HCT116 (cell line): ENCODE data around the gene TCEAL4. TPM values are rescaled to one million over a fixed set of nuclear protein-coding genes. Genes with fewer than 3 reads are reported as not detected.

Experiments
- ATAC-seq: fragments of 200-7000 bp; cut with Tn5 transposase; 2 replicates; pipeline ENCODE4 v1.9.1; 2020; ENCODE audit warnings: mild to moderate bottlenecking, moderate library complexity
- BruUV-seq: library from RNA; stranded (reverse); fragments of 400-500 nt; replicated peaks from 2 replicates; lab custom pipeline; 2021; lab: Mats Ljungman, UMichigan
- CTCF ChIA-PET: fragments of 300-600 bp; sonication (Branson Sonifier 250); formaldehyde crosslinking; loops from one replicate; lab custom pipeline; 2021; ENCODE audit warnings: antibody characterized with exemption; lab: Charles Lee
- POLR2A ChIA-PET: fragments of 300-600, 350-600 bp; sonication (Branson Sonifier 250); formaldehyde crosslinking; loops from one replicate; lab custom pipeline; 2021; ENCODE audit warnings: antibody characterized with exemption; lab: Charles Lee
- RAD21 ChIA-PET, 2 experiments: fragments of 300-600 bp; sonication (Branson Sonifier 250); formaldehyde crosslinking; loops; one replicate each; lab custom pipeline; 2023; ENCODE audit warnings: low total read pairs in 2 of 2; ENCODE audit not compliant: uncharacterized antibody in 2 of 2, unreplicated experiment in 2 of 2, low non-redundant PET in 1 of 2; lab: Charles Lee
- DNase-seq: peaks from one replicate; pipeline ENCODE4 v3.0.0-alpha.2; 2010; ENCODE audit warnings: low read depth, low spot score
- H2AFZ ChIP-seq: fragments of 200-600 bp; shearing (Covaris generic), sonication (generic); 2 replicates; pipeline ENCODE4 v1.6.1; 2017; ENCODE audit warnings: low read depth, mixed run types, mixed read lengths, antibody characterized with exemption, low read length; ENCODE audit not compliant: poor library complexity, severe bottlenecking
- H3K27ac ChIP-seq: 2 replicates; pipeline ENCODE4 v1.5.1; 2012; ENCODE audit warnings: low read depth, low read length
- H3K27me3 ChIP-seq: fragments of 200-600 bp; sonication (generic); 2 replicates; pipeline ENCODE4 v1.6.1; 2016; ENCODE audit warnings: mixed run types, low read length, mixed read lengths; ENCODE audit not compliant: insufficient read depth
- H3K36me3 ChIP-seq, 2 experiments: fragments of 200-500 bp in 1 of 2; fragments of 200-600 bp in 1 of 2; sonication (Bioruptor generic) in 1 of 2; sonication (generic) in 1 of 2; 2 replicates each; pipeline versions ENCODE4 v1.5.1 to v1.6.1; 2014 to 2016; ENCODE audit warnings: low read length in 2 of 2, inconsistent platforms in 1 of 2, mixed read lengths in 1 of 2, mixed run types in 1 of 2; ENCODE audit not compliant: insufficient read depth in 2 of 2, control insufficient read depth in 1 of 2
- H3K4me1 ChIP-seq, 2 experiments: fragments of 200-600 bp in 1 of 2; sonication (generic) in 1 of 2; 2 replicates each; pipeline versions ENCODE4 v1.5.1 to v1.6.1; 2012 to 2017; ENCODE audit warnings: low read length in 2 of 2, inconsistent platforms in 1 of 2, mild to moderate bottlenecking in 1 of 2, mixed read lengths in 1 of 2, mixed run types in 1 of 2, moderate library complexity in 1 of 2; ENCODE audit not compliant: insufficient read depth in 2 of 2, control insufficient read depth in 1 of 2
- H3K4me2 ChIP-seq: fragments of 200-600 bp; sonication (generic); 2 replicates; pipeline ENCODE4 v1.6.1; 2017; ENCODE audit warnings: mixed run types, low read length, mixed read lengths
- H3K4me3 ChIP-seq, 2 experiments: fragments of 200-600 bp in 1 of 2; sonication (generic) in 1 of 2; replicated peaks in 1 of 2; 2 replicates each; pipeline ENCODE4 v1.5.1; 2011 to 2016; ENCODE audit warnings: low read length in 2 of 2, control low read depth in 1 of 2, low read depth in 1 of 2, mild to moderate bottlenecking in 1 of 2, mixed read lengths in 1 of 2, mixed run types in 1 of 2
- H3K79me2 ChIP-seq: fragments of 200-600 bp; sonication (generic); 2 replicates; pipeline ENCODE4 v1.6.1; 2017; ENCODE audit warnings: mild to moderate bottlenecking, mixed run types, low read length, moderate library complexity, mixed read lengths; ENCODE audit not compliant: insufficient read depth
- H3K9ac ChIP-seq: fragments of 200-600 bp; sonication (generic); 2 replicates; pipeline ENCODE4 v1.6.1; 2016; ENCODE audit warnings: low read length, mixed read lengths
- H3K9me2 ChIP-seq: fragments of 200-600 bp; sonication (generic), shearing (Covaris generic); 2 replicates; pipeline ENCODE4 v1.6.1; 2017; ENCODE audit warnings: mixed run types, mild to moderate bottlenecking, moderate library complexity; ENCODE audit not compliant: insufficient read depth
- H3K9me3 ChIP-seq, 2 experiments: fragments of 200-500 bp in 1 of 2; fragments of 200-600 bp in 1 of 2; sonication (Bioruptor generic) in 1 of 2; sonication (generic) in 1 of 2; 2 replicates each; pipeline ENCODE4 v1.6.1; 2014 to 2017; ENCODE audit warnings: low read length in 2 of 2, mixed read lengths in 2 of 2, inconsistent platforms in 1 of 2, low read depth in 1 of 2, mild to moderate bottlenecking in 1 of 2, mixed run types in 1 of 2, moderate library complexity in 1 of 2; ENCODE audit not compliant: control insufficient read depth in 1 of 2, insufficient read depth in 1 of 2
- H4K20me1 ChIP-seq: fragments of 200-600 bp; sonication (generic), shearing (Covaris generic); 2 replicates; pipeline ENCODE4 v1.6.1; 2017; ENCODE audit warnings: mixed run types, mild to moderate bottlenecking, moderate library complexity; ENCODE audit not compliant: insufficient read depth
- EGR1 ChIP-seq: IDR thresholded peaks from 2 replicates; pipeline ENCODE4 v1.6.1; 2012; ENCODE audit warnings: low read depth
- ELF1 ChIP-seq: IDR thresholded peaks from 2 replicates; pipeline ENCODE4 v1.6.1; 2012; ENCODE audit warnings: low read depth, borderline replicate concordance
- FOSL1 ChIP-seq: IDR thresholded peaks from 2 replicates; pipeline ENCODE4 v1.6.1; 2012; ENCODE audit warnings: low read depth
- POLR2A ChIP-seq: IDR thresholded peaks from 2 replicates; pipeline ENCODE4 v1.7.0; 2011; ENCODE audit warnings: borderline replicate concordance; ENCODE audit not compliant: insufficient read depth, insufficient read length; ENCODE audit errors: extremely low read depth
- SIN3A ChIP-seq: IDR thresholded peaks from 2 replicates; pipeline ENCODE4 v1.6.1; 2012; ENCODE audit warnings: low read depth
- TCF7L2 ChIP-seq: IDR thresholded peaks from 2 replicates; pipeline ENCODE4 v1.7.0; 2011; ENCODE audit warnings: borderline replicate concordance, inconsistent platforms; ENCODE audit not compliant: insufficient read depth, insufficient read length; ENCODE audit errors: extremely low read depth
- ZFX ChIP-seq: fragments of 450-650 bp; IDR thresholded peaks from 2 replicates; pipeline ENCODE4 v1.6.1; 2017
- ZNF274 ChIP-seq: fragments of 200-500 bp; sonication (Bioruptor generic); IDR thresholded peaks from 2 replicates; pipeline ENCODE4 v1.6.1; 2014; ENCODE audit warnings: mild to moderate bottlenecking, low read depth, low read length, inconsistent platforms
- intact Hi-C: fragments of 100-400 bp; cut with micrococcal nuclease; formaldehyde crosslinking; loops from 2 replicates; pipeline ENCODE4 v1.10.0; 2022
- total RNA-seq: library from RNA; stranded (reverse); gene quantifications from one replicate; pipeline ENCODE4 v1.2.1, GENCODE V29; 2021; ENCODE audit not compliant: unreplicated experiment
- TF ChIP-seq, protein P1 (sequence below): IDR thresholded peaks from 2 replicates; pipeline ENCODE4 v1.6.1; 2012; ENCODE audit warnings: low read depth

The TCEAL4 gene
- total RNA-seq, 1 experiment from 2014 or later: 23.5 TPM

- no peaks in the 10 kb centered on the region for H3K27me3 ChIP-seq
- BruUV-seq: no TSS peak
- CTCF ChIA-PET: no interaction called here
- H3K9me3 ChIP-seq: no peaks in the 10 kb centered on the region
- H3K4me2 ChIP-seq: no peak overlapping the region
- no peaks in the 10 kb centered on the region for H3K36me3 ChIP-seq
- no peak overlapping the region for H3K9ac ChIP-seq
- ATAC-seq: no peak
- TF ChIP-seq TCF7L2: no peak
- TF ChIP-seq FOSL1: no peak
- no peak for TF ChIP-seq ZNF274
- no peak for TF ChIP-seq ZFX
- TF ChIP-seq, protein P1, sequence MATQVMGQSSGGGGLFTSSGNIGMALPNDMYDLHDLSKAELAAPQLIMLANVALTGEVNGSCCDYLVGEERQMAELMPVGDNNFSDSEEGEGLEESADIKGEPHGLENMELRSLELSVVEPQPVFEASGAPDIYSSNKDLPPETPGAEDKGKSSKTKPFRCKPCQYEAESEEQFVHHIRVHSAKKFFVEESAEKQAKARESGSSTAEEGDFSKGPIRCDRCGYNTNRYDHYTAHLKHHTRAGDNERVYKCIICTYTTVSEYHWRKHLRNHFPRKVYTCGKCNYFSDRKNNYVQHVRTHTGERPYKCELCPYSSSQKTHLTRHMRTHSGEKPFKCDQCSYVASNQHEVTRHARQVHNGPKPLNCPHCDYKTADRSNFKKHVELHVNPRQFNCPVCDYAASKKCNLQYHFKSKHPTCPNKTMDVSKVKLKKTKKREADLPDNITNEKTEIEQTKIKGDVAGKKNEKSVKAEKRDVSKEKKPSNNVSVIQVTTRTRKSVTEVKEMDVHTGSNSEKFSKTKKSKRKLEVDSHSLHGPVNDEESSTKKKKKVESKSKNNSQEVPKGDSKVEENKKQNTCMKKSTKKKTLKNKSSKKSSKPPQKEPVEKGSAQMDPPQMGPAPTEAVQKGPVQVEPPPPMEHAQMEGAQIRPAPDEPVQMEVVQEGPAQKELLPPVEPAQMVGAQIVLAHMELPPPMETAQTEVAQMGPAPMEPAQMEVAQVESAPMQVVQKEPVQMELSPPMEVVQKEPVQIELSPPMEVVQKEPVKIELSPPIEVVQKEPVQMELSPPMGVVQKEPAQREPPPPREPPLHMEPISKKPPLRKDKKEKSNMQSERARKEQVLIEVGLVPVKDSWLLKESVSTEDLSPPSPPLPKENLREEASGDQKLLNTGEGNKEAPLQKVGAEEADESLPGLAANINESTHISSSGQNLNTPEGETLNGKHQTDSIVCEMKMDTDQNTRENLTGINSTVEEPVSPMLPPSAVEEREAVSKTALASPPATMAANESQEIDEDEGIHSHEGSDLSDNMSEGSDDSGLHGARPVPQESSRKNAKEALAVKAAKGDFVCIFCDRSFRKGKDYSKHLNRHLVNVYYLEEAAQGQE: no peak
- TF ChIP-seq POLR2A: no peak
- TF ChIP-seq EGR1: no peak
- TF ChIP-seq SIN3A: no peak
- no peak for TF ChIP-seq ELF1
- no peaks in the 10 kb centered on the region for H3K4me1 ChIP-seq
- POLR2A ChIA-PET: no interaction called here
- no peak overlapping the region for H3K27ac ChIP-seq
- no peak overlapping the region for H3K4me3 ChIP-seq
- intact Hi-C loops: no loop called here
- no peak overlapping the region for H2AFZ ChIP-seq
- RAD21 ChIA-PET: no interaction called here
- H3K79me2 ChIP-seq: no peaks in the 10 kb centered on the region
- DNase-seq: no peak
- no peaks in the 10 kb centered on the region for H3K9me2 ChIP-seq
- H4K20me1 ChIP-seq: no peaks in the 10 kb centered on the region
Observed at GRCh38 chrX:103631145-103631544, 45.8 kb downstream of the TCEAL4 start.
